Activated CD4-positive, alpha-beta T cell treated with anti-CD3 and anti-CD28 coated beads for 4 hours (primary cell): ENCODE data around the gene IQCE.
"Not testable (repeated sequence)": the region's sequence is repeated elsewhere in the genome, so short reads cannot be mapped to it uniquely, and the experiment has no call there.

Experiments
- DNase-seq, 2 donors: peaks; one replicate each; pipeline ENCODE4 v3.0.0-alpha.2; 2020

Gene IQCE

DNA sequence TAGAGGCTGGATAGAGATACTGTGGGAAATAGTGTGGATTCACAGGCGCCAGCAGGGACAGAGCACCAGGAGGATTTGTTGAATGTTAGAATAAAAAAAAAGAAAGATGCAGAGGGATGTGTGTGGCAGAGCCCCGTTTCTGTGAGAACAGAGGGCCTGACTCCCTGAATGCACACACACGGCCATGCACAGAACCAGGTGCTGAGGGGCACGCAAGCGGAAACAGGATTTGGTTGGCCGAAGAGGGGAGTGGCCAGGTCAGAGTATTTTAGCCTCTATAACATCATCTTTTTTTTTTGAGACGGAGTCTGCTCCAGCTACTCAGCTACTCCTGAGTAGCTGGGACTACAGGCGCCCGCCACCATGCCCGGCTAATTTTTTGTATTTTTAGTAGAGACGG is 21.9 kb downstream of the IQCE start:
- DNase-seq, result no peak

DNA sequence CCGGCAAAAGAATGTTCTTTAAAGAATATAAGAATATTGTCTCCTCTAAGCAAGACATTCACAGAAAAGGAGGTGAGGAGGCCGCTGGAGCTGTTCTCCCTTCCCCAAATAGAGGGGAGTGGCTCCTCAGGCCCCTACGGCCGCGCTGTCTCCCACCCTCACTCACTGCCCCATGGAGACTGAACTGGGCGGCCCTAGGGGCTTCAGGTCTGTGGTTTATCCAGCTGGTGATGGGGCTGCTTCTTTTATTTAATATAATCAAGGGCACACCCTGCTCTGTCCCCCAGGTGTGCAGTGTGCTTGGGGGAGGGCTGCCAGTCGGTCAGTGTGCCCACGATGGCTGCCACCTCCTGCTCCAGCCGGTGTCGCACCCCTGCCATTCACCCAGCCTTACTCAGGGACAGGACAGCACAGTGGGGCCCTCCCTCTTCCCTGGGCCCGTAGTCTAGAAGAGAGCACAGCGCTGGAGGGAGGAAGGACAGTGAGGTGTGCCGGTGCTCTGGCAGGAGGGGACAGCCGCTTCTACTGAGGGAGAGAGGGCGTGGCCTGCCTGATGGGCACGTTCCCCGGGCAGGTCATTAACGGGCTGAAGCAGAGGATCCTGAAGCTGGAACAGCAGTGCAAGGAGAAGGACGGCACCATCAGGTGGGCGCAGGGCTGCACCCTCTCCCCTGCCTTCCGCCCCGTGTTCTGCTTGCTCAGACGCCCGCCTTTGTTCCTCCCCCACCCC is 23.4 kb downstream of the IQCE start:
- DNase-seq, result no peak

DNA sequence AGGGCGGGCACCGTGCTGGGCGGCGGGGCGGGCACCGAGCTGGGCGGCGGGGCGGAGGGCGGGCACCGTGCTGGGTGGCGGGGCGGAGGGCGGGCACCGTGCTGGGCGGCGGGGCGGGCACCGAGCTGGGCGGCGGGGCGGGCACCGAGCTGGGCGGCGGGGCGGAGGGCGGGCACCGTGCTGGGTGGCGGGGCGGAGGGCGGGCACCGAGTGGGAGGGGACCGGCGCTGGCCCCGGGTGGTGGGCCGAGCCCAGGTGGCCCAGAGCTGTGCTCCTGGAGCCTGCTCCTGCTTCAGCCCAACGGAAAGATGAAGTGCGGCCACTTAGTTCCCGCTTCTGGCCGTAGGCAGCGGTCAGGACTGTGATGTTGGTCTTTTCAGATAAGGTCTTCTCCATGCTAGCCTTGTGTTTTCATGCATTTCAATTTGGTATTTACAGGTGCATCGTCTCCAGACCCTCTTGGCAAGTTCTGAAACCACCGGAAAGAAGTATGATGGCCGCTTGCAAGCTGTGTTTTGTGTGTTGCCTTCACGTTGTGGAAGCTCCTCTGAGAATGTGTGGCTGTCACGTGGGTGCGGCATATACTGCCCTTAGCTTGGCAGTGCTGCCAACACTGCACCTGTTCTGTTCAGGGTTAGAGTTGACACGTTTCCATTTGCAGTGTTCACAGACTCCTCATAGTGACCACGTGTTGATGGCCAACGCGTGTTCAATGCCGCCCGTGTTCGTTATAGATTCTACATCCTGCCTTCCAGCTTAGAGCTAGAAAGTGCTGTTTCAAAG is 25.2 kb downstream of the IQCE start:
- DNase-seq, result no peak

DNA sequence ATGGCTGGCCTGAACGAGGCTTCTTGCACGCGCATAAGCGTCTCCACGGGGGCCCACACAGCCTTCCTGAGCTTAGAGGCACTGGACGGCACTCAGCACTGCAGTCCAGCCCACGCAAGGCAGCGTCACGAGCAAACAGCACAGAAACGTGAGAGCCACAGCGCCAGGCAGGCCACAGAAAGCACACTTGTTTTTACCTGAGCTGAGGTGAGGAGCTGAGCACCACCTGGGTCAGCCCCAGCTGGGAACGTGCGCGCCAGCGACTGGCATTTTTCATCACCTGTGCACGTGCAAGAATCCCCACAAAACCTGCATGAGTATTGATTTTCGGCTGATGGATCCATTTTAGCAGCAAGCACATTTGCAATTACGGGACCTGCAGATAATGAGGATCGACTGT is 26.7 kb downstream of the IQCE start:
- no peak for DNase-seq

DNA sequence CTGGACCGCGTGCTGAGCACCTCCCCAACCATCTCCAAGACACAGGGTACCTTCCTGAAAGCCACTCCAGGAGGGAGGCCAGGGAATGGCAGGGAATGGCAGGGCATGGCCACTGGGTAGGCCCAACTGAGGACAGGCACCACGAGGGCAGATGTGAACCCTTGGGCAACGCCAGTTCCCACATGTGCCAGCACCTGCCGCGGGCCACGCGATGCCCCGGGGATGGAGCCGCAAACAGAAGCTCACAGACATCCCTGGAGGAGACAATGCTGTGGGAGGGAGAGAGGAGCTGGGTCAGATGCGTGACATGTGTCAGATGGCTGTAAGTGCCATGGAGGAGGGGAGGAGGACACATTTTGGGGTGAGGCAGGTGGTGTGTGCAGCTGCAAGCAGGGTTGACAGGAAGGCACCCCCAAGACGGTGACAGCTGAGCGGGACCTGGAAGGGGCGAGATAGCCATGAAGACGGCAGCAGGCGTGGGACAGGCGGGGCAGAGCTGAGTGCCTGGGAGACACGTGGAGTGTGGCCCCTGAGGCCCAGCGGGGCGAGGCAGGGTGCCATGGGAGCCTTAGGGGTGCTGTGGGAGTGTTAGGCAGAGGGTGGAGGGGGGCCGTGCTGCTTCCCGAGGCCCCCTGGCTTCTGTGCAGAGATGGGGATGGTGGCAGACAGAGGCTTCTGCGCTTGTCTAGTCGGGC is 27.7 kb downstream of the IQCE start:
- no peak for DNase-seq

DNA sequence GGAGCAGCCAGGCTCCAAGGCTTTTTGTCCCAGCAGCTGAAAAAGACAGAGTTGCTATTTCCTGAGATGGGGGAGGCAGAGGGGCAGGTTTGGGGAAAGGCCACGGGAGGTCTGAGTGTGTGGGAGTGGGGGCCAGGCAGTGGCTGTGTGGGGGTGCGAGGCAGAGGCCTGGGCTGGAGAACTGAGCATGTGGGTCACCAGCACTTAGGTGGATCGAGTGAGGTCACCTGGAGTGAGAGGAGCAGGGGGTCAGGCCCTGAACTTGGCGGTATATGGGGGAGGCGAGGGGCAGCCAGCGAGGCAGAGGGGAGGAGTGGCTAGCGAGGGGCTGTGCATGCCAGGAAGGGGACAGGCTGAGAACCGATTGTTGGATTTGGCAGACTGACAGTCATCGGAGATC is 28.4 kb downstream of the IQCE start:
- no peak for DNase-seq

DNA sequence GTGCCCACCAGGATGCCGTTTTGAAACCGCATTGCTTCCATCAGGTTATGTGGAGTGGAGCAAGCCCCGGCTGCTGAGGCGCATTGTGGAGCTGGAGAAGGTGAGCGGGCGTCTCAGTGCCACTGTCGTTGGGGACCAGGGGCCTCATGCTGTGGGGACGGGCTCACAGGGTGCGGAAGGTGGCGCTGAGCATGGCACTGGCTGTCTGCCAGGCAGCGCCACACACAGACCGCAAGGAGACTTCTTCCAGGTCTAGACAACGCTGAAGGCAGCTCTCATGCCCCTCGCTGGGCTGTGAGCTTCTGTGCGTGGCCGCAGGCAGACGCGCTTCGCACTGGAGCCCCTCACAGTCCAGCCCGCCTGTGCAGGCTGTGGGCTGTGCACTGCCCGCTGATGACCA is 29.0 kb downstream of the IQCE start:
- DNase-seq, result no peak

DNA sequence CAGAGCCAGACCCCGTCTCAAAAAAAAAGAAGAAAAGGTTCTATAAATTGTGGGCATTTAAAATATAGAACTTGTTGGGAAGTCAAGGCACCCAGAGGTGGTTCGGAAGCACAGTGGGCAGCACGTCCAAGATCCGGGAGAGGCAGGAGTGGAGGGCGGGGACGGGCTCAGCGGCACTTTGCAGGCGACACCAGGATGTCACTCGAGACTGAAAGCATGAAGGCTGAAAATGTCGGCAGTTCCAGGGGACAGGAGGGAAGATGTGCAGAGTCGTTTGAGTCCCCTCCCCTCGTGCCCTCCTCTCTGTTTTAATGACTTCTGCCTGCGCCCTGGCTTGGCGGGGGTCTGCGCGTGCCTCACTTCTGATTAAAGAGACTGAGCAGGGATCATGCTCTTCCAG is 30.6 kb downstream of the IQCE start:
- DNase-seq, result no peak

DNA sequence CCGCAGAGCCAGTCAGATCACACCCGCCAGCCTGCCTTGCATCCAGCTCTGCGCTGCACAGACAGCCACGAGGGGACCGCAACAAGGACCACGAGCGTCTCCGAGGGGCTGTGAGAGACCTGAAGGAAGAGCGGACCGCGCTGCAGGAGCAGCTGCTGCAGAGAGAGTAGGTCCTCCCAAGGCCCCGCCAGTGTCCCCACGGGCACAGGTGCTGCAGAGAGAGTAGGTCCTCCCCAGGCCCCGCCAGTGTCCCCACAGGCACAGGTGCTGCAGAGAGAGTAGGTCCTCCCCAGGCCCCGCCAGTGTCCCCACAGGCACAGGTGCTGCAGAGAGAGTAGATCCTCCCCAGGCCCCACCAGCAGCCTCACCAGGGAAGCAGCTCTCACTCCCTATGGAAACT is 31.2 kb downstream of the IQCE start:
- not testable (repeated sequence) for DNase-seq

DNA sequence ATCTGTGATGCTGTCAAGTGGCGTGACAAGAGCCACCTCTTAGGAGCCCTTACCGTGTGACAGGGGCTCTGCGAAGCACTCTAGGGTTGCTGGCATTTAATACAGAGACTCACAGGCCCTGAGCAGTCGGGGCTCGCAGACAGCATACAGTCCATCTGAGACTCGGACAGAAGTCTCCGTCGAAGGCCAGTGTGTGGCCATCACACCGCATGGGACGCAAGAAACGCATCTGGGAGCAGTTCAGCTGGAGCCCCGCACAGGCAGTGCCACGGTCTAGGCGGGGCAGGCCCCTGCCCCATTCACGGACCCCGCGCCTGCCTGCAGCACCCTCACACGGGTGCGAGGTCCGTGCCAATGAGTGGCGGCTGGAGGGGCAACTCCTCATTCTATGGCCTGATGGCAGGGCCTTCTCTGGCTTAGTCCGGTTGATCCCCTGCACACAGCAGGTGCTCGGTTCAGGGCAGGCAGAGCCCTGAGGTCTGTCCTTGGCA is 33.6 kb downstream of the IQCE start:
- DNase-seq, result no peak

DNA sequence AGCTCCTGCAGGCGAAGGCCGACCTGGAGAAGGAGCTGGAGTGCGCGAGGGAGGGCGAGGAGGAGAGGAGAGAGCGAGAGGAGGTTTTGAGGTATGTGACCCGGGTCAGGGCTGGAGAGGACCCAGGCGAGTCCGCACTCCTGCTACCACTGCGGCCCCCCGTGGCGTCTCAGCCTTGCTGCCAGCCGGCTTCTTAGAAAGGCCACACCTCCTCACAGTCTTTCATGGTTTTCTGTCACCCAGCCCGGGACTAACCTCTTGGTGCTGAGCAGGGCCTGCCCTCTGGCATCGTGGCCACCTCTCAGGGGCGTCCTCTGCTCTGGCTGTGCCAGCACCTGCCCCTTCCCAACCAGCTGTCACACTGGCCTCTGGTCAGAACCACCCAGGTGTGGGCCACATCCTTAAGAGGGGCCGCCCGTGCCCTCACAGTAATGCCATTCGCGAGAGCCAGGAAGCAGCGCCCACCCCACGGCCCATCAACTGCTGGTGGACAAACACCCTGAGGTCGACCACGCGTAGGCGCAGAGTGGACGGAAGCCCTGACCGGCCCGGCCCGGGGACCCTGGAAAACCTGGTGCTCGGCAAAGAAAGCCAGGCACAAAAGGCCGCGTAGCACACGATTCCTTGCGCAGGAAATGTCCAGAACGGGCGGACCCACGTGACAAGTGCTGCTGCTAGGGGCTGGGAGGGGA is 34.4 kb downstream of the IQCE start:
- DNase-seq, result no peak

DNA sequence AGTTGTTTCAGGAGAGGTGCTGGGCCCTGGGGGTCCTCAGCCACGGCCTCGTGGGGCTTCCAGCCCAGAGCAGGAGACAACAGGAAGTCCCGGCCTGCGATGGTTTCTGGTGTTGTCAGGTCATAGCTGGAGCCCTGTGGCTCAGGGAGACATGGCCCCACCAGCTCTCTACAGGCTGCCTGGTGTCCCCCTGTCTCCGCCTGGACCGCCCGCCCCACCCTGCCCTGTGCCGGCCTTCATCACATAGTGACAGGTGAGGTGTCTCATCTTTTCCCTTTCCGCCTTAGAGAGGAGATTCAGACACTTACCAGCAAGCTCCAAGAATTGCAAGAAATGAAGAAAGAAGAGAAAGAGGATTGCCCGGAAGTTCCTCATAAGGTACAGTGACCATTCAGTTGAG is 35.8 kb downstream of the IQCE start:
- DNase-seq, result no peak

DNA sequence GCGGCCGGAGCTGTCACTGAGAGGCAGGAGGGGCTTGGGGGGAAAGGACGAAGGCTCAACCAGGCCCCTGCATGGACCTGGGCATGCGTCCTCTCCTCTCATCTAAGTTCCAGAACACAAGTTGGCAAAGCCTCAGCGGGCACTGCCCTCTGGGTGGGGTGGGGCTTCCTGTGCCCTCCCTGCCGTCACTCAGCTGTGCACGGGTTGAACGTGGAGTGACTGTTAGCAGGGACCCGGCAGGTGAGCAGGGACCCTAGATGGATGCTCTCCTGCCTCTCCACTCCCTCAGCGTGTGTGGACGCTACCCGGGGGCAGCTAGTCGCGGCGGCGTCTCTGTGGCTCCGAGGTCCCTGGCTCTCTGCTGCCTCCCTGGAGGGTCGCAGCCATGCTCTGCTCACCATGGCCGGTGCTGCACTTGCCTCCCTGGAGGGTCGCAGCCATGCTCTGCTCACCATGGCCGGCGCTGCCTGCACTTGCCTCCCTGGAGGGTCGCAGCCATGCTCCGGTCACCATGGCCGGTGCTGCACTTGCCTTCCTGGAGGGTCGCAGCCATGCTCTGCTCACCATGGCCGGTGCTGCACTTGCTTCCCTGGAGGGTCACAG is 36.6 kb downstream of the IQCE start:
- DNase-seq, result no peak

DNA sequence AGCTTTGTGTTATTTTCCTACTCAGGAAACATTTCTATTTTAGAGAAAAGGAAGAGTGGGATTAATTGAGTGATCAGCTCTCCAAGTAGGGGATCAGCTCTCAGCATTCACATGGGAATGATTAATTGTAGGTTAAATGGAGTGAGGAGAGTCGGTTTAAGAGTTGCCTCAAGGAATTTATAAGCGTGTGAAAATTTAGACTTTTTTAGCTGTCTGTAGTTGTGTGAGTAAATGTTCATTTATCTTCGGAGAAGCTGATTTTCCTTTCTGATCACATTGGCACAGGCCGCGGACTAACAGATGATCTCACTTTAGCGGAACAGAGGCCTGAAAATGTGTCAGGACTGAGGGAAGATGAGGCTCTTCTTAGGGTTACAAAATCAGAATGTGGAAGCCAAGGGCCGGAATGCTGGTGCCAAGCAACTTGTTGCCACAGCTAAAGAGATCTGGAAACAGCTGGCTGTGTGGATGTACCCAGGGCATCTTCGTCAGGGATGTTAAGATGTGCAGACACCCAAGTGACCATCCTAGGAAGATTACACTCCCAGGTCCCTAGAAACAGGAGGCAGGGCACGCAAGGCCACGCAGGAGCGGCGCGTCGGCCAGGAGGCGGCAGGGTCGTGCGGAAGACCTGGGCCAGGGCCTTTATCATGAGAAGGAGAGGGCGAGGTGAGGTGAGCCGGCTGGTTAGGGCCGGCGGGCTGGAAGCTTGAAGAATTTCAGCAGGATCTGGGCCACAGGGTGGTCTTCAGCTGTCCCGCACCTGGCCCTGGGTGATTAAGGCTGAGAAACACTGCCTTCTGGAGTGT is 37.9 kb downstream of the IQCE start:
- DNase-seq, result no peak

DNA sequence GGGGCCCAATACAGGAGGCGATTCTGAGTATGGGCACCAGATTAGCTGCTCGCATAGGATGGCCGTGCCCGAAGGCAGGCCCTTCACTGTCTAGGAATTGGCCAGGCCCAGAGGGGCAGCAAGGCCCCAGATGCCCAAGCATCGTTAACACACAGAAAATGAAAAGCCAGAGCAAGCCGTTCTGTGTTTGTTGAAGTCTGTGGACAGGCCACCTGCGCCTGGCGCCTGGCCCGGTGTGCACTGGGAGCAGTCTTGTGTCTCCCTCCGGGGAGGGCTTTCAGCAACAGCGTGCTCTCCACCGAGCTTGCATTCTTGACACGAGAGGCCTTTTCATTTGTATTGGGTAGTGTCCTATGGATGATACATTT is 38.5 kb downstream of the IQCE start:
- no peak for DNase-seq

DNA sequence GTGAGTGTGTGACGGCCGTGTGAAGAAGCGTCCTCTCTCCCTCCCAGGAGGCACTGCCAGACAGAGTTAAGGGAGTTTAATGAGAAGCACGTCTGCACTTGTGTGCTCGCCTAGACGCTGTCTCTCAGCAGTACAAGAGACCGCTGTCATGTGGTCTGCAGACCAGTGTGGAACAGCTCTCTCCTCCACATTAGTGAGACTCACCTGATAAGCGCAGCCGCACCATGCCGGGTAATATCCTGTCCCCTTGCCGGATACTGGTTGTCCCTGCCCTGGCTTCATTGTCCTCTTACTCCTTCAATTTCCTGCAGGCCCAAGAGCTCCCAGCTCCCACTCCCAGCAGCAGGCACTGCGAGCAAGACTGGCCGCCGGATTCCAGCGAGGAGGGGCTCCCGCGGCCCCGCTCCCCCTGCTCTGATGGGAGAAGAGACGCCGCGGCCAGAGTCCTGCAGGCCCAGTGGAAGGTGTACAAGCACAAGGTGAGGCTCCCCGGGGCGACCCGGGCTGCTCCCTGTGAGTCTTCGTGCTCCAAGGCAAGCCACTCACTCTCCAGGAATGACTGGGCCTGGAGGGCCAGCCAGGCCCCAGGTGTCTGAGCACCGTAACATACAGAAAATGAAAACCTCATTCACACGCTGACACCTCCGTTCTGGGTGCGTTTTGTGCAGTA is 39.5 kb downstream of the IQCE start:
- DNase-seq, result no peak

DNA sequence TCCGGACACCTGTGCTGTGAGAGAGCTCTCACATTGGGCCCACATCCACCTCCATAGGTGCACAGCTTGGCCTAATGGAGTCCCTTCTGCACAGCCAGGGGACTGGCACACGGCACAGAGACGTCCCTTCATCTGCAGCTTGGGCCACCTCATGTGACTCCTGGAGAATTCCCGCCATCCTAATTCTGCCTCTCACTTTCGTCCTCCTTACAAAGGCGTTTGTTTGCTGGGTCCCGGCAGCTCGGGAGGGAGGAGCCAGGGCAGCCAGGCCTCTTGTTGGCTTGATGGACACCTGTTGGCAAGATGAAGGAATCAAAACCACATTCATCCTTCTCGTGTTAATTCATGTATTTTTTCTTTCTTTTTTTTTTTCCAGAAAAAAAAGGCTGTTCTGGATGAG is 42.3 kb downstream of the IQCE start:
- no peak for DNase-seq

DNA sequence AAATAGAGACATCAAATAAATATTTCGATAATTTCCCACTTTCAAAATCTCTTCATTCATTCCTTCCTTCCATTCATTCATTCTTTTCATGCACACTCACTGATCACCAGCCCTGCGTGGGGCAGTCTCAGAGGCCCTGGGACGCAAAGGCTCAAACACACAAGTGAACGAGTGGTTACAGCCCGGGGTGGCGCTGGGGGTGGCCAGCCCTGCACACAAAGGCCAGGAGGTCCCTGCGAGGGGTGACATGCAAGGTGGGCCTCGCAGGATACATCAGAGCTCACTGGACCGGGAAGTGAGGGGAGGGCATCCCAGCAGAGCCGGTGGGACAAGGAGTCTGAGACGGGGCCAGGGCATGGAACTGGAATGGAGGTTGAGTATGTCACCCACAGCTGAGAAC is 43.1 kb downstream of the IQCE start:
- DNase-seq, result no peak

DNA sequence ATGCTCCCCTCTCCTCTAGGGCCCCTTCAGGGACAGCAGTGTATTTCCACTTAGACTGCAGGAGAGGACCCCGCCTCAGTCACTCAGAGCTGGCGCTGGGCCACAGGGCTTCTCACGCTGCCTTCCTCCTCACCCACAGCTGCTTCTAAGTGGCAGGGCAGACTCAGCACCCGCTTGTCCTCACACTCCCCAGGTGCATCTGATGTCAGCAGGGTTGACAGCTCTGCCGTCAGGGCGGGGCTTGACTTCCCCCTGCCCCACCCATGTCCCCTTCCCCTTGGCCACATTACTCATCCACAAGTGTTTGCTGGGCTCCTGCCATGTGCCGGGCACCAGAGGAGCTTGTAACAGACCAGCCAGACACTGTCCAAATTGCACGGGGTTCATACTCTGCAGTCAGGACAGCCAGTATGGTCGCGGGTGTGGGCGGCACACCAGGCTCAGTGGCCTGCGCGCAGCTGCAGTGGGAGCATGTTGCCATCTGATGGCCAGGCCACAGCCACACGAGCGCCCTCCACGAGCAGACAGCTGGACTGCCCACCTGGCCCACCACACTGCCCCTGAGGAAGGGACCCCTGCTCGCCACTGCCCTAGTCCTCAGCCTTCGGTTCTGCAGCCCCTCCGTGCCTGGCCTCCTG is 43.7 kb downstream of the IQCE start:
- no peak for DNase-seq

DNA sequence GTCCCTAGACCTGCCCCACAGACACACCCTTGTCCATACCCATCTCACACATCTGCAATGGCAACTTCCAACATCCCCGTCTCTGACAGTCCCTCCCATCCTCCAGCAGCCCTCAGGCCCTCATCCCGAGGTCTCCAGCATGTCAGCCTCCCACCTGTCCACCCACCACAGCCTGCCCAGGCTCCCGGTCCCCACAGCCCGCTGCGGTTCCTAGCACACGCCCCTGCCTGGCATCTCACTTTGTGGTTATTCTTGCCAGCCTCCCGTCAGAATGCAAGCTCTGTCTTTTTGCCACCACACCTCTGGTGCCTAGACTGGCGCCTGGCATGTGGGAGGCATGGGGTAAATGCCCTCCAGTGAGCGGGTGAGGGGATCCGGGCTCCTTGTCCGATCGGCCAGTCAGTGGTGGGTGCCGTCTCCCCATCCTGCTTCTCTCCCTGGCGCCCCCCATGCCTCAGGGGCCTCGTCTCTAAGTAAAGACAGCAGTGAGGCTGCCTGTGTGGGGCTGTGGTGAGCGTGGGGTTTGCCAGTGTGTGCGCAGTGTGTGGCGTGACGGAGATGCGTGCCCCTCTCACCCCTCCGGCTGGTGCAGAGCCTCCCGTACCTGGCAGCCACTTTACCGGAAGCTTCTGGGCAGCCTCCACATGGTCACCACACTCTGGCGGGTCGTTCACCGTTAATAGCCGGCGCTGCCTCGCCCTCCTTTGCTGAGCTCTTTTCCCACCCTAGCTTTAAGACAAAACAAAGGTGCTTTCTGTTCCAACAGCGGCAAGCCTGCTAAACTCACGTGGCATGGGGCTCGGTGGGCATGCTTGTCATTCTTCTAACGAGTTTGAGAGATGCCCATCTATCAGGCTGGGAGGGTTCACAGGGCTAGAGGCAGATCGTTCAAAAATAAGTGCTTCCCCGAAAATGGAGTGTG is 44.5 kb downstream of the IQCE start:
- DNase-seq, result no peak
